GM19043 (cell line): ENCODE data around the gene DHX16.
"Not testable (repeated sequence)": the region's sequence is repeated elsewhere in the genome, so short reads cannot be mapped to it uniquely, and the experiment has no call there.

Source experiments
- ATAC-seq: cut with Tn5 transposase; IDR thresholded peaks from one replicate; pipeline ENCODE4 v1.9.1; 2021; ENCODE audit warnings: low read depth; ENCODE audit not compliant: unreplicated experiment

DHX16 gene

DNA sequence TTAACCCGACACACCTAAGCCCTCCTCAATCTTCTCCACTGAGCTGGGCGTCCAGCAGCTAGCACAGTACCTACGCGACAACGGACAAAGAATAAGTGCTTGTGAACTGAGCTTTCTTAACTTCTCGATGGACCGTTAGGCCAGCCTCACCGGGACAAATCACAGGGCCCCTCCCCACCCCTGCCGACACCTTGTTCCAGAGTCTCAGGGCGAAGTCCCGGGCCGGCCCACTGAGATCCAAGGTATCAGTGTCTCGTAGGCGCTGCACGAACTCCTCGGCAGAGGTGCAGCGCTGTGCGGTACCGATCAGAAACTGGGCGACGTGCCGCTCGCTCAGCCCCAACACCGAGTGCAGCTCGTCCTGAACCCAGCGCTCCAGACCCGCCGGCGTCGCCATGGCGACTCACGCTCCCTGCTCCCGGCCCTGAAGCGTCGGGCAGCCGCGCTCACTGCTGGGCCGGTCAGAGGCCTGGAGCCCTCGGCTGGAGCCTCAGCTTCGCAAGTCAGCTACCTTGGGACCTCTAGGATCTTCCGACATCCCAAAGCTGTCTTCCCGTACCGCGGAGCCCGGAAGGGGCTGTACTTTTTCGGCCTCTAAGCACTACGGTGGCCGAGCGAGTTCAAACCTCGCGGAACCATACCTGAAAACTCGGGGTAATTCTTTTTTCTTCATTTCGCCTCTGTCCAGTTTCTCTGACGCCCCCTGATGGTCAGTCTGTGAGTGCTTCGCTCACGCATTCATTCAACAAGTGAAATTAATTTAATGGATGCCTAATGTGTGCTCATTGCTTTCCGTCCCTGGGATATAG, at the start of gene DHX16:
TSS of gene DHX16 (minus strand) at position 562 of the 809 bp plus-strand sequence. CDS start at position 397, 165 bp downstream.
- peak; percentile 72 for ATAC-seq

DNA sequence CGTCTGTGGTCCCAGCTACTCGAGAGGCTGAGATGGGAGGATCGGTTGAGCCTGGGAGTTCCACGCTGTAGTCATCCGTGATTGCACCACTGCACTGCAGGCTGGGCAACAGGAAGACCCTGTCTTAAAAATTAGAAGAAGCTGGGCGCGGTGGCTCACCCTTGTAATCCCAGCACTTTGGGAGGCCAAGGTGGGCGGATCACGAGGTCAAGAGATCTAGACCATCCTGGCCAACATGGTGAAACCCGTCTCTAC, 49.1 kb upstream of the DHX16 start:
- ATAC-seq = not testable (repeated sequence)

DNA sequence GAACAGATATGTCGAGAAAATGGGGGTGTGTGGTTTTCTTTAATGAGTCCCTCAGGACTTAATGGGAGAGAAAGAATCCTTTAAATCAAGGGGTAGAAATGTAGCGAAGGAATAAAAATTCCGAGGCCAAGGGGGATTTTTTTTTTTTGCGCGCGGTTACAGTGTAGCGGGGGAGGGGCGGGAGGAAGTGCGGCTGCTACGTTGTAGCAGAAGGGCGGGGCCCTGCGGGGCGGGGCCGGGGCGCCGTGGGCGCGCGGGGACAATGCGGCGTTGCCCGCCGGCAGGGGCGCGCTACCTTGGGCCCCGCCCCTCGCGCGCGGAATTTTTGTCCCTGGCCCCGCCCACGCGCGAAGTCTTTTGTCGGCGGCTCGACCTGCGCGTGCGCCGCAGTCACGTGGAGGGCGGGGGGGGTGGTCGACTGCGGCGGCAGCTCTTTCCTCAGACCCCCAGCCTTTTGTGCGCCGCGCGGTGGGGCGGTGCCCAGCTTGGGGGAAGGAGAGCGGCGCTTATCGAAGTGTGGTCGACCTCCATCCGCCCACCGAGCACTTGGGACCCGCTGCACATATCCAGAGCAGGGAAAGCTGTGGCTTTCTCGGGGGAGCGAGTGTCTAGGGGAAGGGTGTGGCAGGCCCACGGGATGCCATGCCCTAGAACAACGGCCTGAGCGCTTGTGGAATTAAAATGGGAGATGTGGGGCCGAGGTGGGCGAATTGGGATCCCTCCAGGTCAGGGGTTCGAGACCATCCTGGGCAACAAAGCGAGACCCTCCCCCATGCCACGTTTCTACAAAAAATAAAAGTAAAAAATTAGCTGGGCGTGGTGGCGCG, 48.6 kb upstream of the DHX16 start:
- no peak for ATAC-seq

DNA sequence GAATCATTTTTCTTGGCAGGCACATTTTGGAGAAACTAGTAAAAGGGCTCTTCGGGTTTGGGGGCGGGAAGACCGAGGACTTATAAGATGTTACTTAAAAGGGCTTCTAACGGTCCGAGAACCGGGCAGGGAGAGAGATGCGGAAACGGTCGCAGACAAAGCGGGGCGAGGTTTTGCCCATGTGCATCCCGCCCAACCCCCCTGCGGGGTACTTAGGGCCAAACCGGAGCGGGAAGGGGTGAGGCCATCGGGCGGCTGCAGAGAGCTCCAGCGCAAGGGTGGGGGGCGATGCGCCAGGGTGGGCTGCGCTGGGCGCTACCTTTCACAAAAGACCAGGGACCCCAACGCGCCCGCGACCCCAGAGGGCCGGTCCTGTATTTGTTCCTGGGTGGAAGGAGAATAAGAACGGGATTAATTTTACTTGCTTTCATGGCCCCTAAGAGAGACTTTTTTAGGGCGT, 48.0 kb upstream of the DHX16 start:
- no peak for ATAC-seq

DNA sequence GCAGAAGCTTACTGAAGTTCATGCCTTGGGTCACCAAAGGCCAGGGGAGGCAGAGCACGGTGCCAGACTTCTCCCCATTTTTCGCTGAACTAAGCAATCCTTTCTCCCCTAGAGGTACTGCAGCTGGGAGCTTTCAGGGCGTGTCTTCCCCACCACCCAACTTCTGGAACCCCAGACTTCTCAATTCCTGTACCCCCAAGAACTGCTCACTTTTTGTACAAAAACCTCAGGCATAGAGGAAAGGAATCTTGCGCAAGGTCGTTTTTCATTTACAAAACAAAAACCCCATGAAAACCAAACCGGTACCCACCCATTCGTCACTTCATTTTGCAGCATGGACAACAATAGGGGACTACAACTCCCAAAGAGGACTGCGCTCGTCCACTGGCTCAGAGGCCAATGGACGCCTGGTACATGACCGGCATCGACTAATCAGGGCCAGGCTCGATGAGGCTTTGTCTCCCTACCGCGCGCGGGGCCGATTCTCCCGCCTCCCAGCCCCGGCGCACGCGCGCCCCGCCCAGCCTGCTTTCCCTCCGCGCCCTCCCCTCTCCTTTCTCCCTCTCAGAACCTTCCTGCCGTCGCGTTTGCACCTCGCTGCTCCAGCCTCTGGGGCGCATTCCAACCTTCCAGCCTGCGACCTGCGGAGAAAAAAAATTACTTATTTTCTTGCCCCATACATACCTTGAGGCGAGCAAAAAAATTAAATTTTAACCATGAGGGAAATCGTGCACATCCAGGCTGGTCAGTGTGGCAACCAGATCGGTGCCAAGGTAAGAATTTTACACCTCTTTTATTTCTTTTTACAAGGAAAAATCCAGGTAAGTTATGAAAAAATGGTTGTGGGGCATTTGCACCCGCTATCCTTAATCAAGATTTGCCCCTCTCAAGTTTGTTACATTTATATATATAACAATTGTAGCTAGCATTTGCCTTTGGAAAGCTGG, 47.3 kb upstream of the DHX16 start, which contains the start of gene TUBB:
TSS of gene TUBB (plus strand) at position 562 of the 947 bp plus-strand sequence. CDS start at position 717, 155 bp downstream.
- ATAC-seq = peak; percentile 40

DNA sequence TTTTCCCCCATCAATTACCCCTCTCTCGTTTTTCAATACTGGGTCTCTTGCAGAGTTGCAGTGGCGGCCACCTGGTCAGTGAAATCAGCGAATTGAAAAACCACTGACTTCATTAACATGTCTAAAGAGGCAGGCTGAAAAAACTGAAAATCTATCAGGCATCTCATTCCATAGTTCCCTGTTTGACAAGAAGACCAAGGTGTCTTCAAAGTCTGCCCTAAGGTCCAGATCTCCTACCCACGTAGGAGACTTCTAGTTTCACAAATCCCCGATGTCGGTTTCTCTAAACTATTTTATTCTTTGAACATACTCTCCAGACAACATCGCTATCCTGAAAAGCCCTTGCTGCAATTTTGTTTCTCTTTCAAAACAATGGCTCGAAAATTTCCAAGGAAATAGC, 46.5 kb upstream of the DHX16 start:
- ATAC-seq = no peak

DNA sequence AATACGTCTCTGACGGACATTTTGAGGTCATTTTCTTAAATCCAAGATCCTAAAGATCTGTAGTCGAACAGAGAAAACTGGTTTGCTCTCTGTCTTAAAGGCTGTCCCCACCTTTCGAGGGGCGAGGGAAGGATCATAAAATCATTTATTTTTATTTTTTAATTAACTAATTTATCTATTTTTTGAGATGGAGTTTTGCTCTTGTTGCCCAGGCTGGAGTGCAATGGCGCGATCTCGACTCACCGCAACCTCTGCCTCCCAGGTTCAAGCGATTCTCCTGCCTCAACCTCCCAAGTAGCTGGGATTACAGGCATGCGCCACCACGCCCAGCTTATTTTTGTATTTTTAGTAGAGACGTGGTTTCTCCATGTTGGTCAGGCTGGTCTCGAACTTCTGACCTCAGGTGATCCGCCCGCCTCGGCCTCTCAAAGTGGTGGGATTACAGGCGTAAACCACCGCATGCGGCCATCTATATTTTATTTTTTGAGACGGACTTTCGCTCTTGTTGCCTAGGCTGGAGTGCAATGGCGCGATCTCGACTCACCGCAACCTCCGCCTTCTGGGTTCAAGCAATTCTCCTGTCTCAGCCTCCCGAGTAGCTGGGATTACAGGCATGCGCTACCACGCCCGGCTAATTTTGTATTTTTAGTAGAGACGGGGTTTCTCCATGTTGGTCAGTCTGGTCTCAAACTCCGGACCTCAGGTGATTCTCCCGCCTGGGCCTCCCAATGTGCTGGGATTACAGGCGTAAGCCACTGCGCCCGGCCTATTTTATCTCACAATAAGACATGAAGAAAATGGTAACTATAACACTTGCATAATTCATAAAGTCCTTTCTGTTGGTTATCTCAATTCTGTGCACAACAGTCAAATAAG, 45.3 kb upstream of the DHX16 start:
- not testable (repeated sequence) for ATAC-seq

DNA sequence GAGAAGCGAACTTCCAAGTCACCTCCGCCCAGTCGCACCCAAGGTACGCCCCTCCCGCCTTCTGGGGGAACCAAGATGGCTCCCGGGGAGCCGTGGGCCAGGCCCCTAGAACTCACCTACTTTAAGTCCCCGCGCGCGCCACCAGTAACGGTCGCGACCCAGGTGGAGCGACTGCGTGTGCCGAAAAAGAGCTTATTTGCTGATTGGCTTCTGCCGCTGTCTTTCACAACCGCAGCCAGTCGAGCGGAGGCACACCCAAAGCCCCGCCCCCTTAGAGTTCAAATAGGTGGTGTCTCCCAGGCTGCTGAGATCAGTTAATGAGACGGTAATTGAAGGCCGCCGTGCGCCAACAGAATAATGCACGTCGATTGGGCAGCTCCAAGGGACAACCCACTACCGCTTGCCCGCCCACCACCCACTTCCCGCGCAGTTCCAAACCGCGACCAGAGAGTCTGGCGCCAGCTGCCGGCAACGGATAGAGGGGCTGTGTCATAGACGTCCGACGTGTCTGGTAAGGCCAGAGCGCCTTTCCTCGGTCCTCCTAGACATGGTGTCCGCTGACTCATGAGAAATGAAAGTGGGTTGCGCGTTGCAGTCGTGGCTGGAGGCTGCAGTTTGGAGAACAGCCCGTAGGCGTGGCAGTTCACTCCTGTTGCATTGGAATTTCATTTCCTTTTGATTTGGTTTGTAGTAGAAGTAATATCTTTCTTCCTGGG, 44.5 kb upstream of the DHX16 start, which contains the start of gene MDC1:
TSS of gene MDC1 (minus strand) at position 153 of the 716 bp plus-strand sequence. CDS start 2,106 bp downstream, outside the sequence.
- peak; percentile 64 for ATAC-seq

DNA sequence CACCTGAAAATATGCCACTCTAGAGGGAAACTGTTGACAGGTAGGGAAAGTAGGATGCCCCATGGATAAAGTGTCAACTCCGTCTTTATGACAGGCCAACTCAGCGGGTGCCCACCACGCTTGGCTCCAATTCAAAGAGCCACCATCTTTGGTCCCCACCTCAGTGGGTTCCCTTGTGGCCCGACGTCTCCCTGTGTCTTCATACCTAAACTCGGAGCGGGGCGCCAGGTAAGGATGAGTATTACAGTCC, 44.0 kb upstream of the DHX16 start:
- no peak for ATAC-seq

DNA sequence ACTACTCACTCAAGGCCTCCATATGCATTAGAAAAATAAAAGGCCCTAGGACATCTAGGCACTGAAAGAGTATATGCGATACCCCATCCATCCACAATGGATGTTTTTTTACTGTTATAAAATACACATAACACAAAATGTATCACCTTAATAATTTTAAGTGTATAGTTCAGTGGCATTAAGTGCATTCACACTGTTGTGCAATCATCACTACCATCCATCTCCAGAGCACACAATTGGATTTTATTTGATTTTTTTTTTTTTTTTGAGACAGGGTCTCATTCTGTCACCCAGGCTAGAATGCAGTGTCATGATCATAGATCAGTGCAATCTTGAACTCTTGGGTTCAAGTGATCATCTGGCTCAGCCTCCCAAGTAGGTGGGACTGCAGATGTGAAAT, 41.5 kb upstream of the DHX16 start:
- ATAC-seq = no peak

DNA sequence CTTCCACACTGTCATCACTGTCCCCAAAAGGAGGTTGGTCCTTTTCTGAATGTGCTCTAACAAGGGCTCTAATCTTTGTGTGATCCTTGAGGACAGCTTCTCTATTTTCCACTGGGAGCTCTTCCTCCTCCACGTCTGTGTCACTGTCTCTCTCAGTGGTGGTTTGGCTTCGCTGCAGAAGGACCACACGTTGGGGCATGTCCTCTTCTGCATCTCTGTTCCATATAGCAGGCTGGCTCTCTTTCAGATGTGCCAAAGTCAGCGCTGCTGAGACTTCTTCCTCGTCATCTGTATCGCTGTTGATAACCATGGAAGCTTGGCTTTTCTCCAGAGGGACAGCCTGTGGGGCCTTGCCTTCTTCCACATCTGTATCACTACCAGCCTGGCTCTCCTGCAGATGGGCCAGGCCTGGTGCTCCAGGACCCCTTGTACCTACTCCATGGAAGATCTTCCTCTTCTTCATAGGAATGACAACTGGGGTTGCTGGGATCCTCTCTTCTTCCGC, 39.7 kb upstream of the DHX16 start:
- ATAC-seq = no peak

DNA sequence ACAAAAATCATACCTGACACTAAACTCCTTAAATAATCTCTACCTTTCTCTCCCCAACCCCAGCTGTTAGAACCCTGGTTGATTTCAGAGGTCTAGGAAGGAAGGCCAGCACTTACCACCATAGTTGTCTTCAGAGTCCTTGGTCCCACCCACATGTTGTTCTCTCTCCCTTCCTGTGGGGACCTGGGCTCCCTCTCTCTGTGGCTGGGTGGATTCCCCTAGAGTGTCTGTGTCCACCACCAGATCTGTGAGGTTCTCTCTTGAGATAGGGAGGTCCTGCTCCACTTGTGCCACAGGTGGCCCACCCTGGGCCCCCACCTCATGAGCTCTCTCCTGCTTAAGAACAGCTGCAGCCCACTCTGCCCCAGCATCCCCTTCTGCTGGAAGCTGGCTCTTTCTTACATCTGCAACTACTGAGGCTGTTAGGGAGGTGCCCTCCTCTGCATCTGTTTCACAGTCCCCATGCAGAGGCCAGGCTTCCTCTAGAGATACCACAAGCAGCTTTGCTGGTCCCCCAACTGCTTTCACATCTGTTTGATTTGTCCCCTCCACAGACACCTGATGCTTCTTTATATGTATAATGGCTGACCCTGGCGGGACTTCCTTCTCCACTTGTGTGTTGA, 39.1 kb upstream of the DHX16 start:
- no peak for ATAC-seq

DNA sequence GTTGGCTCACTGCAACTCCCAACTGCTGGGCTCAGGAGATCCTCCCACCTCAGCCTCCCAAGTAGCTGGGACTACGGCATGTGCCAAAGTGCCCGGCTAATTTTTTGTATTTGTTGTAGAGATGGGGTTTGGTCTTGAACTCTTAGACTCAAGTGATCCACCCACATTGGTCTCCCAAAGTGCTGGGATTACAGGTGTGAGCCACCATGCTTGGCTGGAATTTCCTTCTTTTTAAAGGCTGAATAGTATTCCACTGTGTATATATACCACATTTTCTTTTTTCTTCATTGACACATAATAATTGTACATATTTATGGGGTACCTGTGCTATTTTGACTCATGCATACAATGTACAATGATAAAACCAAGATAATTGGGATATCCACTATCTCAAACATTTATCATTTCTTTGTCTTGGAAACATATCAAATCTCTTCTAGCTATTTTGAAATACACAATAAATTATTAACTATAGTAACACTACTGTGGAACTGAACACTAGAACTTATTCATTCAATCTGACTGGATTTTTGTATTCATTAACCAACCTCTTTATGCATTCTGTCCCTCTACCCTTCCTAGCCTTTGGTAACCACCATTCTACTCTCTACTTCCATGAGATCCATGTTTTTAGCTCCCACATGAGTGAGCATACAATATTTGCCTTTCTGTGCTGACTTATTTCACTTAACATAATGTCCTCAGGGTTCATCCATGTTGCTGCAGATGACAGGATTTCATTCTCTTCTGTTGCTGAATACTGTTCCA, 36.5 kb upstream of the DHX16 start:
- no peak for ATAC-seq

DNA sequence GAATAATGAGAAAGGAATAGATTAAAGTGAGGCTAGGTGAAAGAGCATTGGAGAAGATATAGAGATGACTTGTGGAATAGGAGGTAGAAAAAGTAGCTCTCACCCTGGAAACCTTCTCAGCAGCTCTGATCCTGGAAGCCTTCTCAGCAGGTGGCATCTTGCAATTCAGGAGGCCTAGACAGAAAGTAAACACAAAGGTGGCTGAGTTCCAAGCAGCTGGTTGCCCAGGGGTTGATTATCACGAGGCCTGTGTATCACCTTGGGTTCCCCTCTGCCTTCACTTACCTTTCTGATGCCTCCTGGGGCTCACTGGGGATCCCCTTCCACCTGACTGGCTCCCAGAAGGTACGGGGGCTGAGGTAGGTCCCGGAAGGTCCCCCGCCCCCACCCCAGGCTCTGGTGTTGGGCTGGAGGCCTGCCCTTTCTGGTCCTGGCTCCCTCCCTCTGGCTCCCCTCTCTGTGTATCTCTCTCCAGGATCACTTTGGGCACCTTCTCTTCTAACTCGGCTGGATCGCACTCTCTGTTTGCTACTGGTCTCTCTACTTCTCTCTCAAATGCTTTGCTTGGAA, 34.6 kb upstream of the DHX16 start:
- no peak for ATAC-seq

DNA sequence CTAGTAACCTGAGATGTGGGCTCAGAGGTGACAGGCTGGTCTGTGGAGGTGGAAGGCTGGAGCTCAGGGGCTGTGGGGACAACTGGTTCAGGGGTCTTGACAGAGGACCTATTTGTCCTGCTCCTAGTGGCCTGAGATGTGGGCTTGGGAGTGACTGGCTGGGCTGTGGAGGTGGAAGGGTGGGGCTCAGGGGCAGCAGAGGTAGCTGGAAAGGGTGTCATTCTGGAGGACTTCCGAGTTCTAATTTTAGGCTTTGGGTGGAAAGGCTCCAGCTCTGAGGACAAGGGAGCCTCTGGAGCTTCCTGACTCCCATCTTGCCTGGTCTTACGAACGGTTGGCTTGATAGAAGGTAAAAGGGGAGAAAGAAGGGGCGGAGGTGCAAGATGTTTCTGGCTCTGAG, 32.8 kb upstream of the DHX16 start:
- no peak for ATAC-seq

DNA sequence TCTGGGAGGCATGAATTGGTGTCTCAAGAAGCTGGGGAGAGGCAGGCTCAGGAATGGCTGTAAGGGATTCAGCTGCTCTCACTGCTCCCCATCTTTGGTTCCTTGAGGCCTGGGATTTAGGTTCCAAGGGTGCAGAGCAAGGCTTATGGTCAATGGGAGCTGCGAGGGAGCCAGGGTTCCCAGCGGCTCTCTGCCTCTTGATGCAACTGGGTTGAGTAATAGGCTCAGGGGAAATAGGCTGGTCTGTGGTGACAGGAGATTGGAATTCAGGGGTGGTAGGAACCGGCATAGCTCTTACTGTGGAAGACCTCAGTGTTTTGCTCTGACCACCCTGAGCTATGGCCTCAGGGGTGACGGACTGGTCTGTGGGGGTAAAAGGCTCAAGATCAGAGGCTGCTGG, 31.0 kb upstream of the DHX16 start:
- ATAC-seq = no peak

DNA sequence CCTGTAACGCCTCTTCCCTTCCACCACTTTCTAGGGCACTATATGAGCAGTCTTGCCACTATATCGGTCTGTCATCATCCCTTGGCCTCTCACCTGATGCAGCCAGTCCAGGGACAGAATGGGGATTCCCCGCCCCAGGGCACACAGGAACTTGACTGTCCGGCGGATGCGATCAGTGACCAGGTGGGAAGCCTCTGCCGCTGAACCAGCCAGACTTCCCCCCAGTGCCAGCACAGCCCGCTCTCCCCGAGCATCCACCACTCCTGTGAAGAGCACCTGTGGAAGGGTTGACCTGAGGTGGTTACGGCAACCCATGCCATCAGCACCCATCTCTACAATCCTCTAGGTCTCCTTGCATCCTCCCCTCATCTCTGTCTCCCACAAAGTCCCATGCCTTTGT, 30.2 kb upstream of the DHX16 start:
- no peak for ATAC-seq

DNA sequence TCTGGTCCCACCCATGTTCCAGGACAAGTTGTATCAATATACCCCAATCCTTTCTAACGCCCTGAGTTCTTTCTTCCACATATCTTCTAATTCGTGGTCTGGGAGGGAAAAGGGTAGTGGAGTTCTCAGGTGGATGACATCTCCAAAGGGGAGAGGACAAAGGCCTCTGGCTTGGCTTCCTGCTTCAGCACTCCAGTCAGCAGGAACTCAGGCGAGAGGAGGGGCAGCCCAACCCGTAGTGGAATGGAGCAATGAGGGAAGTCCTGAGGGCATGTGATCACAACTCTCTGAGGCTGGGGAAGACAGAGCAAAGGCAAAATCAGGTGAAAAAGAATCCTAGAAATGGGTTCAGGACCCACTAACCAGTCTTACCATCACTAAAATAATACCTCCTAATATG, 27.5 kb upstream of the DHX16 start:
- ATAC-seq = no peak
